GM12865 (cell line): ENCODE data around the gene TCEAL5.
"Not testable (repeated sequence)": the region's sequence is repeated elsewhere in the genome, so short reads cannot be mapped to it uniquely, and the experiment has no call there.

Source experiments
- DNase-seq: peaks from one replicate; pipeline ENCODE4 v3.0.0; 2010; ENCODE audit warnings: low read depth
- H3K4me3 ChIP-seq: 2 replicates; pipeline ENCODE4 v1.5.1; 2011; ENCODE audit warnings: mild to moderate bottlenecking, low read depth, low read length, control low read depth
- TF ChIP-seq, protein P1 (sequence below): IDR thresholded peaks from 2 replicates; pipeline ENCODE4 v1.5.1; 2011; ENCODE audit warnings: low read length, control low read depth, low read depth, inconsistent platforms; ENCODE audit not compliant: insufficient read depth; ENCODE audit errors: missing control alignments

Gene TCEAL5

DNA sequence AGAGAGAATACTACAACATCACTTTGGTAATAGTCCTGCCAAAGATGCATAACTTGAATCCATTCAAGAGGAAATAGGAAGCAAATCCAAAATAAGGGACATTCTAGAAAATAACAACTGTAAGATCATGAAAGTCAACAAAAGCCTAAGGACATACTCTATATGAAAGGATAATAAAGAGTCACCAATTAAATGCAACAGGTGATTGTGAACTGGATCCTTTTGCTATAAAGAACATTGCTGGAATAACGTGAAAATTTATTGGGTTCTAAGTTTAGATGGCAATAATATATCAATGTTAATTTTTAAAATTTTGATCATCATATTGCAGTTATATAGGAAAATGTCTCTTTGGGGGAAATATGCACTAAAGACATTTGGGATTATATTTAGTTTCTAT lies 41.7 kb downstream of the TCEAL5 start:
- no peak overlapping the region for H3K4me3 ChIP-seq
- TF ChIP-seq, protein P1, sequence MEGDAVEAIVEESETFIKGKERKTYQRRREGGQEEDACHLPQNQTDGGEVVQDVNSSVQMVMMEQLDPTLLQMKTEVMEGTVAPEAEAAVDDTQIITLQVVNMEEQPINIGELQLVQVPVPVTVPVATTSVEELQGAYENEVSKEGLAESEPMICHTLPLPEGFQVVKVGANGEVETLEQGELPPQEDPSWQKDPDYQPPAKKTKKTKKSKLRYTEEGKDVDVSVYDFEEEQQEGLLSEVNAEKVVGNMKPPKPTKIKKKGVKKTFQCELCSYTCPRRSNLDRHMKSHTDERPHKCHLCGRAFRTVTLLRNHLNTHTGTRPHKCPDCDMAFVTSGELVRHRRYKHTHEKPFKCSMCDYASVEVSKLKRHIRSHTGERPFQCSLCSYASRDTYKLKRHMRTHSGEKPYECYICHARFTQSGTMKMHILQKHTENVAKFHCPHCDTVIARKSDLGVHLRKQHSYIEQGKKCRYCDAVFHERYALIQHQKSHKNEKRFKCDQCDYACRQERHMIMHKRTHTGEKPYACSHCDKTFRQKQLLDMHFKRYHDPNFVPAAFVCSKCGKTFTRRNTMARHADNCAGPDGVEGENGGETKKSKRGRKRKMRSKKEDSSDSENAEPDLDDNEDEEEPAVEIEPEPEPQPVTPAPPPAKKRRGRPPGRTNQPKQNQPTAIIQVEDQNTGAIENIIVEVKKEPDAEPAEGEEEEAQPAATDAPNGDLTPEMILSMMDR, result no peak
- DNase-seq, result no peak

DNA sequence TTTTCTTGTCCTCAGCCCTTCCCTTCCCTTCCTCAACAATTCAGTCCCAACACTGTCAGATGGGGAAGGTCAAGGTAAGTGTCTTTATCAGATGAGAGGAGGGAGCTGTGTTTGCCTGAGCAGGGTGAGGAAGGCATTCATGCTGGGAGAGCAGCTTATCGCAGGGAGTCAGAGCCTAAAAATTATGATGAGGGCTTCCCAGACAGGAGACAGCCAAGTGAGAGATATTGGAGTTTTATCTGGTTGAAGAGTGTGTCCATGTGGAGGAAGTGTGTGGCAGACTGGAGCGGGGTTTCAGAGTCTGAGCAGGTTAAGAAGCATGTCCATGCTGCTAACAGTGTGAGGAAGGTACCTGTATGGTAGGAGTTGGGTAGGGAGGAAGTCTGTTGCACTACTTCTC lies 43.3 kb downstream of the TCEAL5 start:
- no peak for DNase-seq
- TF ChIP-seq, protein P1, result no peak
- no peak overlapping the region for H3K4me3 ChIP-seq

DNA sequence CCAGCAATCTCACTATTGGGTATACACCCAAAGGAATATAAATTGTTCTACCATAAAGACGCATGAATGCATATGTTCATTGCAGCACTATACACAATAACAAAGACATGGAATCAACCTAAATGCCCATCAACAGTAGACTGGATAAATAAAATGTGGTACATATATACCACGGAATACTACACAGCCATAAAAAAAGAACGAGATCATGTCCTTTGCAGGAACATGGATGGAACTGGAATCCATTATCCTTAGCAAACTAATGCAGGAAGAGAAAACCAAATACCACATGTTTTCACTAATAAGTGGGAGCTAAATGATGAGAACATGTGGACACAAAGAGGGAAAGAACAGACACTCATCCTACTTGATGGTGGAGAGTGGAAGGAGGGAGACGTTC lies 50.6 kb downstream of the TCEAL5 start:
- not testable (repeated sequence) for DNase-seq, H3K4me3 ChIP-seq
